ENCODE results near the gene SYT9.

The SYT9 gene

DNA sequence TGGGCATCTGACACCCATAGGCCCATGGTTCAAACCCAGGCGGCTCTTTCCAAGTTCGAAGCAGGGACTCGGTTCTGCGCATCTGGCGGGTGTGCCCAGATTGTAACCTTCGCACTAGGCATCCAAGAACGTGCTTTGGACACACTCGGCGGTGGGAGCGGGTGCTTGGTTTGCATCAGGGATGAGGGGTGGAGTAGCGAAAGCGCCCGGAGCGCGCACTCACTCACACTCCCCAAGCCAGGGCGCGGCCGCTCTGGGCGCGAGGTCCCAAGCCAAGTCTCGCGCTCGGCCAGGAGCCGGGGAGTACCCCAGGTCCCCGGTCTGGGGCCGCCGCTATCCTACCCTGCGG, 243 bp upstream of the SYT9 start:
- no peak overlapping the region for H3K27ac ChIP-seq (ENCODE audit: low read length)
- peaks cover 12% of the 10 kb centered on the region; the same call in 1 of the 2 replicates for H3K27me3 ChIP-seq (ENCODE audit: control insufficient read depth, insufficient read depth, low read length)
- H3K4me3 ChIP-seq (ENCODE audit: low read length), result peak overlapping the region; percentile 77; the same call in 1 of the 2 replicates
- no peaks in the 10 kb centered on the region for H3K4me1 ChIP-seq (ENCODE audit: control insufficient read depth, insufficient read depth, low read length)
- WGBS (ENCODE audit: insufficient coverage, insufficient read length), result no CpG with 5 or more reads among the region's 28 CpGs
- DNase-seq (ENCODE audit: low read depth, low spot score), result no peak
- no peaks in the 10 kb centered on the region for H3K36me3 ChIP-seq (ENCODE audit: control insufficient read depth, insufficient read depth, low read length)
- no peaks in the 10 kb centered on the region for H3K9me3 ChIP-seq (ENCODE audit: control insufficient read depth, insufficient read depth, low read length)

DNA sequence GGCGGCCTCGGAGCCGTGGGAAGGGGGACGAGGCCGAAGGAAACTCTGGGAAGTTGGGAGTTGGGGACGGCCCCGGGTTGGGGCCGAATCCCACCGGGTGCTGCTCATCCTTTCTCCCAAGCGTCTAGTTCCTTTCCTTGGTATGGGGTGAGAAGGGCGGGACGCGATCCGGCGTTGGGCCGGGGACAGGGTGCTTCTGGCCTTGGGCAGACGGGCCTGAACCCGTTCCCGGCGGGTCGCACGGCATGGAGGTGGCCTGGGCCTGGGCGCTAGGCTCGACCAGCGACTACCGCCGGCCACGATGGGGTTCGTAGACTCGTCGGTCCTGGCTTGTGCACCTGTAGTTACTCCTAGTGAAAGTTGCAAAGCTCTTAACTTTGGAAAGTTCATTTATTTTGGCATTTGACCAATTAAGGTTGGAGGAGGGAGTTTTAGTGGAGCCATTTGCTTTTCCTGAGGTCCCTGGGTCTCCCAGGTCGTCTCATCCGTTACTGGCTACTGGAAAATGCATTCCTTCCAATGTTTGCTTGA, 1.0 kb downstream of the SYT9 start:
- WGBS (ENCODE audit: insufficient coverage, insufficient read length), result no CpG with 5 or more reads among the region's 33 CpGs
- no peak for DNase-seq (ENCODE audit: low read depth, low spot score)
- no peaks in the 10 kb centered on the region for H3K9me3 ChIP-seq (ENCODE audit: control insufficient read depth, insufficient read depth, low read length)
- peaks cover 12% of the 10 kb centered on the region; the same call in 1 of the 2 replicates for H3K27me3 ChIP-seq (ENCODE audit: control insufficient read depth, insufficient read depth, low read length)
- H3K4me1 ChIP-seq (ENCODE audit: control insufficient read depth, insufficient read depth, low read length), result no peaks in the 10 kb centered on the region
- no peaks in the 10 kb centered on the region for H3K36me3 ChIP-seq (ENCODE audit: control insufficient read depth, insufficient read depth, low read length)
- H3K27ac ChIP-seq (ENCODE audit: low read length), result no peak overlapping the region
- peak overlapping the region; percentile 77 for H3K4me3 ChIP-seq (ENCODE audit: low read length)

DNA sequence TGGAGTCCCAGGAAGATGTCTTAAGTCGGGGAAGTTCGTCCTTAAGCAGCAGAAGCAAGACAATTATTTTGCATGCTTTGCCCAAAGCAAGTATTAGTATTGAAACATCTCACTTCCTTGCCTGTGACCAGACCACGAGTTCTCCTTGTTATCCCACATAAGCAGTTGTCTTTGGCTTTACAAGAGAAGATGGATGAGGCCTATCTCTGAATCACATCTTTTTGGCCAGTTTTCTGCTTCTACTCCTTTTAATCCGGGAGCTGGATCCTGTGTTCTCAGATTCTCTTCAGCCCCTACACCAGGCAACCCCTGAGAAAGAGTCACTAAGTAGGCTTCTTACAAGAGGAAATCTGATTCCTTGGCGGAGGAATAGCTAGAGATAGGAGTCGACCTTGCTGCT, 2.1 kb downstream of the SYT9 start:
- Histone ChIP-seq H3K27ac (ENCODE audit: low read length) (no peak overlapping the region), H3K4me1 (ENCODE audit: control insufficient read depth, insufficient read depth, low read length) (no peaks in the 10 kb centered on the region), H3K27me3 (ENCODE audit: control insufficient read depth, insufficient read depth, low read length) (peaks cover 12% of the 10 kb centered on the region; the same call in 1 of the 2 replicates), H3K4me3 (ENCODE audit: low read length) (no peak overlapping the region), H3K9me3 (ENCODE audit: control insufficient read depth, insufficient read depth, low read length) (no peaks in the 10 kb centered on the region), H3K36me3 (ENCODE audit: control insufficient read depth, insufficient read depth, low read length) (no peaks in the 10 kb centered on the region)
- WGBS (ENCODE audit: insufficient coverage, insufficient read length), result no CpG with 5 or more reads among the region's 6 CpGs
- DNase-seq (ENCODE audit: low read depth, low spot score), result no peak

DNA sequence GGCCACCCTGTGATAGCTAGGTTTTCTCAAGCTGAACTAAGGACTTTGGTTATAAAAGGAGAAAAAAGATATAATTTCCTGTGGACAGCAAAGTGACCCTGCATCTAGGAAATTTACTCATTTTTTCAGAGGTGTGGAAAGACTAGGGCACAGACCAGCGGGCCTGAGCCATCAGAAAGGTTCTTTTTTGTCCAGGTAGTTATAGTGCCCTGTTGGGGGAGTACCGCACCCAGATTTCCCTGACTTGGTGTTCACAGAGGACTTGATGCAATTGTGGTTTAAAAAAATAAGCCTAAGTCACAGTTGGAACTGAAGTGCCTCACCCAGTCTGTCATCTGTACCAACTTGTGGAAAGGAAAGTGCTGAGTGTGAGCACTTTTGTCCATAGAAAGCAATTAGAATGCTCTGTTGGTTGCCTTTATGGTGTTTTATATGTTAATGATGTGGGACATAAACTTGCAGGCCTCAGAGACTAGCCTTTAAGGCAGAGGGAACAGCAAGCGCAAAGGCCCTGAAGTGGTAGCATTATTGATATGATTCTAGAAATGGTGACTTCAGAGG, 3.1 kb downstream of the SYT9 start:
- Histone ChIP-seq H3K9me3 (ENCODE audit: control insufficient read depth, insufficient read depth, low read length) (no peaks in the 10 kb centered on the region), H3K27ac (ENCODE audit: low read length) (no peak overlapping the region), H3K27me3 (ENCODE audit: control insufficient read depth, insufficient read depth, low read length) (peaks cover 12% of the 10 kb centered on the region; the same call in 1 of the 2 replicates), H3K36me3 (ENCODE audit: control insufficient read depth, insufficient read depth, low read length) (no peaks in the 10 kb centered on the region), H3K4me3 (ENCODE audit: low read length) (no peak overlapping the region), H3K4me1 (ENCODE audit: control insufficient read depth, insufficient read depth, low read length) (no peaks in the 10 kb centered on the region)
- WGBS (ENCODE audit: insufficient coverage, insufficient read length), result no CpG with 5 or more reads among the region's 3 CpGs
- no peak for DNase-seq (ENCODE audit: low read depth, low spot score)

DNA sequence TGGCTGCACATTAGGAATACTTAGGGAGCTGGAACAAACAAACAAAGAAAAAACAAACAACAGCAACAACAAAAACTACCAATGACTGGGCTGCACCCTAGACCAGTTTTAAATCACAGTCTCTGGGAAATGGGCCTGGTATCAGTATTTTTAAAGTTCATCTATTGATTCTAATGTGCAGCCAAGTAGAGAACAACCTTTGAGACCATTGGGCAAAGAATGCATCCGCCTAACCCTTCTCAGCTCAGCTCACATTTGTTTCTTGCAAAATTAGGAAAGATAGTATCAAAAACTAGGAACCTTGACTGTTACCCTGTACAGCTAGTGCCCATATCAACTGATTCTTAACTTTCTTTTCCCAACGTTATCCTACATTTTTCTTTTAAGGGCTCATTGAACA, 5.2 kb downstream of the SYT9 start:
- Histone ChIP-seq H3K4me3 (ENCODE audit: low read length) (no peak overlapping the region), H3K27me3 (ENCODE audit: control insufficient read depth, insufficient read depth, low read length) (peaks cover 2% of the 10 kb centered on the region; the same call in 1 of the 2 replicates), H3K9me3 (ENCODE audit: control insufficient read depth, insufficient read depth, low read length) (no peaks in the 10 kb centered on the region), H3K27ac (ENCODE audit: low read length) (no peak overlapping the region), H3K36me3 (ENCODE audit: control insufficient read depth, insufficient read depth, low read length) (no peaks in the 10 kb centered on the region), H3K4me1 (ENCODE audit: control insufficient read depth, insufficient read depth, low read length) (no peaks in the 10 kb centered on the region)
- no peak for DNase-seq (ENCODE audit: low read depth, low spot score)
- WGBS (ENCODE audit: insufficient coverage, insufficient read length), result no CpG with 5 or more reads among the region's 2 CpGs

DNA sequence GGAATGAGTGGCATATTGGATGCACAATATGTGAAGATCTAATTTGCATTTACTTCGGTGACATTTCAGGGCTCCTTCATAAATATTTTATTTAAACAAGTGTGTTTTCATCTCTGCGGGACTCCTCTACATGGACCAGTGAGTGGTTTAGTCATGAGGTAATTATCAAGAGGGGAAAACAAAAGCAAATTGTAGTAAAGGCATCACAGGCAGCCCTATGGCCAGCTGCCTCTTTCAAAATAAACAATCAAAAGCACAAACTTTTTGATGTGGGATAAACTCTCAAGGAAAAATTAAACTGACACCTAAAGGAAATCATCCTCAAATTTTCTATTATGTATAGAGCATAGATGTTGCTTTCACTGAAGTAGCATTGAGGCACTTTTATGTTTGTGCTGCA, 6.0 kb downstream of the SYT9 start:
- no peaks in the 10 kb centered on the region for H3K9me3 ChIP-seq (ENCODE audit: control insufficient read depth, insufficient read depth, low read length)
- DNase-seq (ENCODE audit: low read depth, low spot score), result no peak
- H3K27me3 ChIP-seq (ENCODE audit: control insufficient read depth, insufficient read depth, low read length), result peaks cover 2% of the 10 kb centered on the region; the same call in 1 of the 2 replicates
- no peaks in the 10 kb centered on the region for H3K4me1 ChIP-seq (ENCODE audit: control insufficient read depth, insufficient read depth, low read length)
- no peaks in the 10 kb centered on the region for H3K36me3 ChIP-seq (ENCODE audit: control insufficient read depth, insufficient read depth, low read length)
- no peak overlapping the region for H3K27ac ChIP-seq (ENCODE audit: low read length)
- WGBS (ENCODE audit: insufficient coverage, insufficient read length), result no CpG with 5 or more reads among the region's 2 CpGs
- no peak overlapping the region for H3K4me3 ChIP-seq (ENCODE audit: low read length)

DNA sequence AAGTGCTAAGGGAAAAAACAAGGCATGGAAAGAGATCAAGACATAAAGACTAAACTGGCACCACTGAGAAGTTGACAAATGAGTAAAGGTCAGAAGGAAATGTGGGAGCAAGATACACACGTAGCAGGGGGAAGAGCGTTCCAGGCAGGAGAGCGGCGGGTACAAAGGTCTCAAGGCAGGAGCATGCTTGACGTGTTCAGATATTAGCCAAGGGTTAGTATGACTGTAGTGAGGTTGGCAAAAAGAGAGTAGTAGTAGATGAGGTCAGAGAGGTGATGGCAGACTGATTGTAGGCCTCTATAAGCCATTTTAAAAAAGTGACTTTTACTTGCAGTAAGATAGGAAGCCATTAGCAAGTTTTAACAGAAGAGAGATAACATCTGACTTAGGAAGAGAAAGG, 9.9 kb downstream of the SYT9 start:
- WGBS (ENCODE audit: insufficient coverage, insufficient read length), result no CpG with 5 or more reads among the region's 5 CpGs
- no peak overlapping the region for H3K27ac ChIP-seq (ENCODE audit: low read length)
- H3K36me3 ChIP-seq (ENCODE audit: control insufficient read depth, insufficient read depth, low read length), result no peaks in the 10 kb centered on the region
- H3K9me3 ChIP-seq (ENCODE audit: control insufficient read depth, insufficient read depth, low read length), result no peaks in the 10 kb centered on the region
- no peaks in the 10 kb centered on the region for H3K27me3 ChIP-seq (ENCODE audit: control insufficient read depth, insufficient read depth, low read length)
- no peak overlapping the region for H3K4me3 ChIP-seq (ENCODE audit: low read length)
- no peaks in the 10 kb centered on the region for H3K4me1 ChIP-seq (ENCODE audit: control insufficient read depth, insufficient read depth, low read length)
- no peak for DNase-seq (ENCODE audit: low read depth, low spot score)

DNA sequence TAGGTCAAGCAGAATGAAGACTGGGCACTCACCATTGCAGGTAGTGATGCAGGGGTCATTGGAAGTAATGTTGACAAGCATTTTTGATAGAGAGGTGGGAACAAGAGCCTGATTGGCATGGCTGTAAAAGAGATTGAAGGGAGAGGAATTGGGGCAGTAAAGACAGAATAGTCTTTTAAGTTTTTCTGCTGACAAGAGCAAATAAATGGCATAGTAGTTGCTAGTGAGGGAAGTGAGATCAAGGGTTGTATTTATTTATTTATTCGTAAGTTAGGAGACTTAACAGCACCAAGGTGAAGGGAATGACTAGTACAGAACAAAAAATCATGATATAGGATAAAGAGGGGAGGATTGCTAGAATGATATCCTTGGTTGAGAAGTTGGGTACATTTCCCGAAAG, 11.0 kb downstream of the SYT9 start:
- 100% methylated on average over 1 of the region's 2 CpGs for WGBS (ENCODE audit: insufficient coverage, insufficient read length)
- Histone ChIP-seq H3K36me3 (ENCODE audit: control insufficient read depth, insufficient read depth, low read length) (no peaks in the 10 kb centered on the region), H3K9me3 (ENCODE audit: control insufficient read depth, insufficient read depth, low read length) (no peaks in the 10 kb centered on the region), H3K27me3 (ENCODE audit: control insufficient read depth, insufficient read depth, low read length) (no peaks in the 10 kb centered on the region), H3K4me3 (ENCODE audit: low read length) (no peak overlapping the region), H3K4me1 (ENCODE audit: control insufficient read depth, insufficient read depth, low read length) (no peaks in the 10 kb centered on the region), H3K27ac (ENCODE audit: low read length) (no peak overlapping the region)
- DNase-seq (ENCODE audit: low read depth, low spot score), result no peak

DNA sequence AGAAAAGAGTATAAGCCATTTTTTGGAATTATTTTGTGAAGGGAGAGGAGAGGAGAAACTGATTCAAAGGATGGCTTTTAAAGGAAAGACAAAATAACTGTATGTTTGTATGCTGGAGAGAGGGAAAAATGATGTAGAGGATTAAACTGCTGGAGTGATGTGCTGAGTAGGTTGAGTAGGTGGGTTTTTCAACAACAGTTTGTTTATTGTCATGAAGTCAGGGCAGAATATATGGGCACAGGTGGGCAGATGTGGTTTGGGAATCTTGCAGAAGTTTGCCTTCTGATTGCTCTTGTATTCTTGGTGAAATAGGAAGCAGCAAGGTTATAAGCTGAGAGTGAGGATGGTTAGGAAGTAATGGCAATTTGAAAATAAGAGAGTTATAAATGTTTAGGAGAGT, 12.1 kb downstream of the SYT9 start:
- DNase-seq (ENCODE audit: low read depth, low spot score), result no peak
- no peak overlapping the region for H3K27ac ChIP-seq (ENCODE audit: low read length)
- H3K4me1 ChIP-seq (ENCODE audit: control insufficient read depth, insufficient read depth, low read length), result no peaks in the 10 kb centered on the region

DNA sequence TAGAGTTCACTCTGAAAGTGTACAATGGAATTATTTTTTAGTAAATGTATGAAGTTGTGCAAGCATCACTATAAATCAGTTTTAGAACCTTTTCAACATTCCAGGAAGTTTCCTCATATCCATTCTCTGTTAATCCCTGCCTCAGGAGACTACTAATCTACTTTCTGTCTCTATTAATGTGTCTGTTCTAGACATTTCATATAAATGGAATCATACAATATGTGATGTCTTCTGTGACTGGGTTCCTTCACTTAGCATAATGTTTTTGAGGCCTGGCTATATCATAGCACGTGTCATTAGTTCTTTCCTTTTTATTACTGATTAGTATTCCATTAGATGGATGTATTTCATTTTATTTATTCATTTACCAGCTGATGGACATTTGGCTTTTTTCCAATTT, 17.1 kb downstream of the SYT9 start:
- H3K4me3 ChIP-seq (ENCODE audit: low read length), result no peak overlapping the region
- H3K9me3 ChIP-seq (ENCODE audit: control insufficient read depth, insufficient read depth, low read length), result no peaks in the 10 kb centered on the region
- H3K27ac ChIP-seq (ENCODE audit: low read length), result no peak overlapping the region
- no CpG with 5 or more reads among the region's 1 CpG for WGBS (ENCODE audit: insufficient coverage, insufficient read length)
- no peak for DNase-seq (ENCODE audit: low read depth, low spot score)
- no peaks in the 10 kb centered on the region for H3K27me3 ChIP-seq (ENCODE audit: control insufficient read depth, insufficient read depth, low read length)
- no peaks in the 10 kb centered on the region for H3K4me1 ChIP-seq (ENCODE audit: control insufficient read depth, insufficient read depth, low read length)
- no peaks in the 10 kb centered on the region for H3K36me3 ChIP-seq (ENCODE audit: control insufficient read depth, insufficient read depth, low read length)

More for the DNA sequence above, 12.1 kb downstream of the SYT9 start:
- Histone ChIP-seq H3K27me3 (ENCODE audit: control insufficient read depth, insufficient read depth, low read length) (no peaks in the 10 kb centered on the region), H3K9me3 (ENCODE audit: control insufficient read depth, insufficient read depth, low read length) (no peaks in the 10 kb centered on the region), H3K36me3 (ENCODE audit: control insufficient read depth, insufficient read depth, low read length) (no peaks in the 10 kb centered on the region), H3K4me3 (ENCODE audit: low read length) (no peak overlapping the region)

DNA sequence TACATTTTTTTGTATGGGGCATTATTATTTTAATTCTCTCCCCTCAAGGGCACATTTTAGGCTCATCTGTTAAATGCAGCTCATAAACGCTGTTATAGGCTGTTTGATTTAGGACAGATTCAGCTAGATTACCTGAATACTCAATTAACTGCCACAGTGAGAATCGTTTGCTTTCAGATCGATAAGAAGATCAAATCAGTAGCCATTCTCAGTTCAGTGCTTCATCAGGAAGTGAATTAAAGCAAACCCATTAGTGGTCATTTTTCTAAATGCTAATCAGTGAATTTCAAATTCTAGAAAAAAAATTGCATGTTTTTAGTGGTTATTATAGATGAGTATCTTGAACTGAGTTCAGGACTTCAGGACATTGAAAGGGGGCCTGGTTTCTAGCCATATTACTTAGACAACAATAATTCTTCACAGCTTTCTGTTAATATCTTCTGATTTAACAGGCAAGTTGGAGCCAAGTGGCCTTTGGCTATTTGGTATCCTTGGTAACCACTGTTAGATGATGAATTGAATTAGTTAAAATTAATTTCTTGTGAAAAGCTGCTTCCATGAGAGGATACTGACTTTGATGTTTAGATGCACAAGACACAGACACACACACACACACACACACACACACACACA, 18.6 kb downstream of the SYT9 start:
- WGBS (ENCODE audit: insufficient coverage, insufficient read length), result no CpG with 5 or more reads among the region's 3 CpGs
- Histone ChIP-seq H3K27ac (ENCODE audit: low read length) (no peak overlapping the region), H3K4me1 (ENCODE audit: control insufficient read depth, insufficient read depth, low read length) (no peaks in the 10 kb centered on the region), H3K4me3 (ENCODE audit: low read length) (no peak overlapping the region), H3K36me3 (ENCODE audit: control insufficient read depth, insufficient read depth, low read length) (no peaks in the 10 kb centered on the region), H3K9me3 (ENCODE audit: control insufficient read depth, insufficient read depth, low read length) (no peaks in the 10 kb centered on the region), H3K27me3 (ENCODE audit: control insufficient read depth, insufficient read depth, low read length) (no peaks in the 10 kb centered on the region)
- no peak for DNase-seq (ENCODE audit: low read depth, low spot score)
